GM18502 (cell line): ENCODE measurements around the gene MGAT5.

Experiments
- ATAC-seq: cut with Tn5 transposase; IDR thresholded peaks from one replicate; pipeline ENCODE4 v1.9.1; 2021; ENCODE audit warnings: mild to moderate bottlenecking; ENCODE audit not compliant: unreplicated experiment, poor library complexity

Gene MGAT5

DNA sequence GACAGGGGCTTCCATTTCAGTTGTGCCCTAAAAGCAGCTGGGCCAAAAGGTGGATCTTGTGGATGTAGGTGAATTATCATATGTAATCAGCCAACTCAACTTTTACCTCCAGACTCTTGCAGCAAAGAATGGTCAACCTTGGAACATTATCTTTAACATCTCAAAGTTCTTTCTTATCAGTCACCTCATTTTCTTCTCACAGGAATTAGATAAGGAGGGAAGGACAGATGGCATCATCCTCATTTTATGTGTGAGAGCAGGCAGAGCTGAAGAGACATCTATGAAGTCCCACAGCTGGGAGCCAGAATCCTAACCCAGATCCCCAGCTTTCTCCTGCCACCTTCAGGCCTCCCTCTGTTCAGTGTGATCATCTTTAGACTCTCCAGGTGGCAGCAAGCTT, 182.1 kb downstream of the MGAT5 start:
- ATAC-seq = no peak

- no peak for ATAC-seq
Observed at GRCh38 chr2:134436706-134437105, 182.8 kb downstream of the MGAT5 start.

DNA sequence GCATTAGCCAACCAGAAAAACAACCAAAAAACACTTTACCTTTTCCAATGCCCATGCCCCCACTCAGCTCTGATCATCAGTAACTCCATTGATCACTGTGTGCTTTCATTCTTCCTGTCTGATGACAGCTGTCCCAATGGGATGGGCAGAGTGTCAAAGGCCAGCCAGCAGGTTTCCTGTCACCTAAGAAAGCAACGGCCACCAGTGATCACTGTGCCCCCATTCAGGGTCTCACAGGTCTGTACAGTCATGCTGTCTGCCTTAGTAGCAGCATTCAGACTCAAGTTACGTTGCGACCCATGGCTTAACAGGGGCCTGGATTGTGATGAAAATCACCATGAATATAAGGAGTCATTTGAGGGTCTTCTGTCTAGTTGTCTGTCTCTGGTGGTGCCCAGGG, 184.5 kb downstream of the MGAT5 start:
- no peak for ATAC-seq

GRCh38 chr2:134440336-134440909, 186.6 kb downstream of the MGAT5 start:
- no peak for ATAC-seq

DNA sequence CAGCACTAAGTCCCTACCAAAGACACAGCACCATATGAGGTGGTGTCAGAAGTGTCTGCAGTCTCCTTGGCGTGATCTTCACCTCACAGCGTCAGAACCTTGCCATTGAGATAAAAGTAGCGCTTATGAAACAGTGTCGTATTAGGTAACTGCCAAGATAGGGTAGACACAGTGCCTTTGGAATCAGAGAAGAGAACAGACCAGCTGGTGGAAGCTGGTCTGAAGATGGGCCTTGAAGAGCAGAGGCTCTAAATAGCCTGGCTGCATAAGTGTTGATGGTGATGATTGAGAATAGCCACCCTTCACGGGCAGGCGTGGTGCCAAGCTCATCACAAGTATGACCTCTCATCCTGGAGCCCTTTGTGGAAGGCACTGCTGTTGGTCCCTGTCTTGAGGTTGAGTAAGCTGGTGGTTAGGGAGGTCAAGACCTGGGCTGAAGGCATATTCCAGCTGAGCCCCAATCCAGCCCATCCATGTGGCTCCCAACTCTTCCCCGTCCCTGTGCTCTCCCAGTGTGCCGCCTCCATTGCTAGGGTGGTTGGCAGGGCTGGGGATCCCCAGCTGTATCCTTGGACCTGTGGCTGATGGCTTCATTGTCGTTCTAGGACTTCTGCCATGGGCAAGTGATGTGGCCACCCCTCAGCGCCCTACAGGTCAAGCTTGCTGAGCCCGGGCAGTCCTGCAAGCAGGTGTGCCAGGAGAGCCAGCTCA, 187.4 kb downstream of the MGAT5 start:
- no peak for ATAC-seq

- no peak for ATAC-seq
Observed at GRCh38 chr2:134443814-134444480, 190.1 kb downstream of the MGAT5 start.

DNA sequence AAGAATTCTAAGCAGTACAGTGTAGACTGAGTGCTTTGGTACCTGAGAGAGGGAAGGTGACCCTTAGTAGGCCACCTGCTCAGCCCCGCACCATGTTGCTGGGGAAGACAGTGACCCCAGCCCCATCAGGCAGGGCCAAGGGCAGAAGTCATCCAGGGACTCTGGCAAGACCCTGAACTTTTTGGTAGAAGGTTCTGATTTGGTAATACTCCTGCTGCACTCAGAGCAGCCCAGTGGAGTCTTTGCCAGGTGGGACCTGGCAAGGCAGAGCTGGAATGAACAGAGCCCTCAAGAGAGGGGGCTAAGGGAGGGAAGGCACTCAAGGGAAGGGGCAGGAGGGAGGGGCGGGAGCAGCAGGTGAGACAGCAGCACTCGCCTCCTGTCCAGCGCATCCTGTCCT, 191.2 kb downstream of the MGAT5 start:
- no peak for ATAC-seq

- no peak for ATAC-seq
Observed at GRCh38 chr2:134445985-134446382, 192.1 kb downstream of the MGAT5 start.

- ATAC-seq = no peak
Observed at GRCh38 chr2:134446383-134447017, 192.6 kb downstream of the MGAT5 start.

GRCh38 chr2:134447669-134448068, 193.8 kb downstream of the MGAT5 start:
- ATAC-seq = no peak

- ATAC-seq = no peak
Observed at GRCh38 chr2:134448650-134449049, 194.8 kb downstream of the MGAT5 start.

GRCh38 chr2:134449157-134449556, 195.3 kb downstream of the MGAT5 start:
- ATAC-seq = no peak

DNA sequence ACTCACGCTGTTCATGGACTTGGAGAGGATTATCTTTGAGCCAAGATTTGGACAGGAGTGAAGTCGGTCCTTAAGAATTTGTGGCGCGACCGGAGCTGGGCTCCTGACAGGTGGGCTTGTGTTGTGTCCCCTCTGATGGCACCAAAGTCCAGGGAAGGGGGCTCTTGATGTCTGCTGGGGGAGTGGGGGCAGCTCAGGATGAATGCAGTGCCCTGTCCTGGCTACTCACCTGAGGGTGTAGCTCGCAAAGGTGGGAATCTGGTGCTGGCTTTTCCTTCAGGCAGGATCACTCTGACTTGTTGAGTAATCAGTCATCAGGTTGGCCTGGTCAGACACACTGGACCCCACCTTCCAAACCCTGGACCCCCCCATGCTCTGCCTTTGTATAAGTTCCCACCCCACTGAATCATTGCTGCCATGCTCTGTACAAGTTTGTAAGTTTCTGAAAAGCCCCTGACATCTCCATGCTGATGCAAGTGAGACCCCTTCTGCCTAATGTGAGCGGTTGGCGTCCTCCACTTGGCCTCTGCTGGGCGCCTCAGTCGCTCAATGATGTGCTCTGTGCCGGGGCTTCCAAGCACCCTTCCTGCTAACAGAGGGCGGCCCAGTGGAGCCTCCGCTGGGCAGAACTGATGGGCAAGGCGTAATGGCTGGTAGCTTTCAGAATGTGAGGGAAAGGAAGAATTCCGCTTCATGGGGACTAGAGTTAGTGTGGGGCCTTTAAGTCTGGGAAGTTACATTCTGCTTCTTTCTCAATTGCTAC, 196.1 kb downstream of the MGAT5 start:
- ATAC-seq = no peak

DNA sequence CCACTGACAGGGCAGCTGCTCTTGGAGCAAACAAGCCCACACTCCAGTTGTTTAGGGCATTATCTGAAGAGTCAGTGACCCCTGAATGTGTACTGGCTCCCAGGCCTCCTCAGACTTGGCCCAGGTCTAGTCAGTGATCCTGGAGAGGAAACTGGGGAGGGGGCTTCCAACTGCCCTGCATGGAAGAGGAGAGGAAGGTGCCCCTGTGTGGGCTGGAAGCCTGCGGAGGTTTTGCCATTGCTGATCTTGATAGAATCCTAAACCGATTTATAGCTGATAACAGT, 197.4 kb downstream of the MGAT5 start:
- ATAC-seq = no peak

DNA sequence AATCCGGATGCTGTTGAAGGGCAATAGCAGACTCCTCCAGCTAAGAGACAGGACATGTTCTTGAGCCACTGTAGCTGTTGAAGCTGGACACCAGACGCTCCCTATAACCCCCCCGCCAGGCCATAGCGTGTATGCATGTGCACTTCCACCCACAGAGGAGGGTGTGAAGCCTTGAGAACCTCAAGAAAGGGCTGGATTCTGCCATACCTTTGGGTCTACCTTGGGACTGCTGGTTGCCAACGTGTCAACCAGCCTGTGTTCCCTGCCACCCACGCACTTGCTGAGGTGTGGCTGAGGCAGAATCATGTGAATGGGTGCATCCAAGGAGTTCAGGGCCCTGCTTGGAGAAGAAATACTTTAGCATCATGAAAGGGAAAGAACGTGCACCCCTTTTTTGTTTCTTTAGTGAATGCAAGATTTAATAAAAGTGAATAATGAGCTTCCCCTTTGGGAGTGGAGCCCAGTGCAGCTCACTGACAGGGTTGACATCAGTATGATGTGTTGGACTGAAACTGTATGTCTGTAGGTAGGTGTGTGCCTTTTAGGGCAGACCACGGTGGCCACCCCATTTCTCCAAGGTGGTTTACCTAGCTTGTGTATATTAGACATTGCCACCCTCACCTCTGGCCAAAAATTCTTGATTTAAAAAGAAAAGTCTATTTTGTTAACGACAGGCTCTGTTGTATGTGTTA, 198.3 kb downstream of the MGAT5 start:
- no peak for ATAC-seq

GRCh38 chr2:134453476-134453875, 199.6 kb downstream of the MGAT5 start:
- no peak for ATAC-seq

DNA sequence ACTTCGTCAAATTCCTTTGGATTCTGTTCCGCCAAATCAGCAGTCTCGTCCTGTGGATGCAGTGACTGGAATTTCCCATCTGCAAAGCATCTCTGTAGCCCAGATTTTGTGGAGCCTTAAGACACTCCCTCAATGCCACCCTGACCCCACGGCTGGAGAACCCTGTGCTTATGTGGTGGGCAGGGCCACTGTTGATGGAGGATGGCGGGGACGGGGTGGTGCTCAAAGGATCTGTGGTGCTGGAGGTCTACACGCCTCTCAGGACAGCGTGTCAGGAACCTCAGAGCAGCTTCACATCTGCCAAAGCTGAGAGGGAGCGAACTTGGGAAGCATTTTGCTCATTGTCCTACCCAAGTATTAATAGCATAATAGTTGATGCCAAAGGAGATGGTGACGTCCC, 200.1 kb downstream of the MGAT5 start:
- no peak for ATAC-seq

GRCh38 chr2:134454426-134454825, 200.6 kb downstream of the MGAT5 start:
- no peak for ATAC-seq

DNA sequence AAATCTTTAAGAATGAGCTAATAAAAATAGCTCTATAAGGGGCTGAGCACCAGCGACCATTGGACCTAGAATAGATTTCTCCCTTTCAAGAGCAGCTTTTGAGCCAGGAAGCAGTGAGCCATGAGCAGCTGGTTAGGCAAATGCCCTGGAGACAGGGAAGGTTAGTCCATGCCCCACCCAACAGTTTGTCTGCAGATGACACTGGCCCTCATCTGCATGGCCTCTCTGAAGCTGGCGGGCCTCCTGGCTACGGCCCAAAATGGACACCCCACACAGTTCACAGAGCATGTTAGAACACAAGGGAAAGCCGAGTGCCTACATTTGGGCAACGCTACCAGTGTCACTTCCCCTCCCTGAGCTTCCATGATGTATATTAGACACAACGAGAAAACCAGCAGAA, 201.1 kb downstream of the MGAT5 start:
- no peak for ATAC-seq

GRCh38 chr2:134455426-134455825, 201.6 kb downstream of the MGAT5 start:
- ATAC-seq = no peak
